Activated CD4-positive, CD25-positive, alpha-beta regulatory T cell treated with anti-CD3 and anti-CD28 coated beads, Interleukin-2, amount 50 U/mL, for 72 hours (primary cell): ENCODE results near the gene TMEM161A.
"Not testable (repeated sequence)": the region's sequence is repeated elsewhere in the genome, so short reads cannot be mapped to it uniquely, and the experiment has no call there.

Experiments used
- DNase-seq: peaks from one replicate; pipeline ENCODE4 v3.0.0; 2021

TMEM161A gene

GRCh38 chr19:19120308-19121231 is 17.7 kb downstream of the TMEM161A start:
- no peak for DNase-seq

DNA sequence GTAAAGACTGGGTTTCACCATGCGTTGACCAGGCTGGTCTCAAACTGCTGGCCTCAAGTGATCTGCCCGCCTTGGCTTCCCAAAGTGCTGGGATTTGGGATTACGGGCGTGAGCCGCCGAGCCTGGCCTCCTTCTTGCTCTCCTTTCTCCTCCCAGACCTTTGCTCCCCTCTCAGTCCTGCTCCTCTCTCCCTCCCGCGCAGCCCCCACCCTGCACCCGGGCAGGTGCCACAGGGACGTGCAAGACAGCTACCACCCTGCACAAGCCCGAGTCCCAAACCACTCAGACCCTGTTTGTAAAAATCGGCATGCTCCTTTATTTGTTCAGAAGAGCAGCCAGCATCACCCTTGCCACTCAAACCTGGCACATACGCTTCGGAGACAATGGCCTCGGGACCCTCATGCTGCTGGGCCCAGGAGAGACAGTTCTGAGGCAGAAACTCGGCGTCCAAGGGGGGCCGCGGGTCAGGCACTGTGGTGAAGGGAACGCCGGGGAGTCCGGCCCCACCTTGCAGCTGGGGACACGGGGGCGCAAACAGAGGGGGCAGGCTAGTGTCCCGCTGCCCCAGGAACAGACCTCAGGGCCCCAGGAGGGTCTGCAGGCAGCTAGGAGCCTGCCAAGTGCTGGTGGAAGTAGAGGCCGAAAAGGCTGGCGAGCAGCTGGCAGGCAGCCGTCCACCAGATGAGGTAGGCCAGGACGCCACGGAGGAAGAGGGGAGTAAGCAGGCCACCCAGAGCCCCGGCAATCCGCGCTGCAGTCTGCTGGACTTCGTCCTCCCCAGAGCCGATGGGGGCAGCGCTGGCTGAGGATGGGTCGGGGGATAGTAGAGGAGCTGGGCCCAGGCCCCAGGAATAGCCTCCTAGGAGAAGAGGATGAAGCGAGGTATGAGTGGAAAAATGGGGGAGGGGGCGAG is 18.7 kb downstream of the TMEM161A start:
- no peak for DNase-seq

GRCh38 chr19:19115954-19116353 is 22.3 kb downstream of the TMEM161A start:
- peak; percentile 56 for DNase-seq

- DNase-seq = no peak
These were observed 25.1 kb downstream of the TMEM161A start for GRCh38 chr19:19113040-19113626.

DNA sequence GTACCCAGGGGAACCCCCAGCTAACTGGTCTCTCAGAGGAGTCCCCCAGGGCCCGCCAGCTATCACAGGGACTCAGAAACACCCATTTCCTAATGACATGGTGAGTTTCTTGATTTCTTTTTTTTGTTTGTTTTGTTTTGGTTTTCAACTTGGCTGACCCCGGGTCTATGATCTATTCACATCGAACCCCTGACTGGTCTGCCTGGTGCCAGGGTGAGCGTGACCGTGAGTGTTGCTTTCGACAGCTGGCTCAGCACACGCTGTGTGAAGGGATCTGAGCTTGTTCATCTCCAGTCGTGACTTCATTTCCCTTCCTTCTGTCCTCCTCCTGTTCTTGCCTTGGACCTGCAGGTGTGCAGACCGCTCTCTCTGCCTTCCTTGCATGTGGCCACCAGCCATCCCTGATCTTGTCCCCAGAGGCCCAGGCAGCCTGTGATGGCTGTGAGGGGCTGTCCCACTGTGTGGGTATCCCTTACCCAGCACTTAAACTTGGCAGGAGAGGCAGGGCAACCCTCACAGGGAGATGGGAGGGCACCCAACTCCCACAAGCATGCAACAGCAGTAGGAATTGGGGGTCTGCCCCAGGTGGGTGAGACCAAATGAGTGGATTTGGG is 26.2 kb downstream of the TMEM161A start:
- no peak for DNase-seq

DNA sequence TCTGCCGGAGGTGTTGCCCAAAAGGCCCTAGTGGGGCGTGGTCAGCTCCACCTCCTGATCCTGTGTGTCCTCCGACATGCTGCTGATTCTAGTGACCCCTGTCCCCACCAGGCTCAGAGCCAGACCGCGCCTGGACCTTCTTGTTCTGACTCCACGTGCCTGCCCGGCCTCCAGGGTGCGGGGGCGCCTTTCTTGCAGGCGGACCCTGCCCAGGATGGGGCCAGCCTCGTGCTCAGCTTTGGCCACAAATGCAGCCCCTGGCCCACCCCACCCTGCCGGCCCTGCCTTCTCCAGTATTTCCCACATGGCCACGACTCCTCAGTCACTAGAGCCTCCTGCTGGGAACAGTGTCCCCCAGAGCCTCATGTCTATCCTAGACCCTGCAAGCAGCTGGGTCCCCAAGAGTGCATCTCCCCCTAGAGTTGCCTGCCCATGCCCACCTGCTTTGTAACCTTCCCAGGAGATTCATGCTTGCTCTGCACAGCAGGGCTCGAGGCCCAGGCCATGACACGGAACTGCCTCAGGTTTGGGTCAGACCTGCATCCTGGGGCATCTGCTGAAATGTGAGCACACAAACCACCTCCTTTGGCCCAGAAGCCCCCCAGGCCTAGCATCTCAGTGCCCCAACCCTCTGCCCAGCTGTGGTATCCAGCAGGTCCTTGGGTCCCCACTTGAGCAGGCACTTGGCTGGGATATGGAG is 27.0 kb downstream of the TMEM161A start:
- DNase-seq = no peak

DNA sequence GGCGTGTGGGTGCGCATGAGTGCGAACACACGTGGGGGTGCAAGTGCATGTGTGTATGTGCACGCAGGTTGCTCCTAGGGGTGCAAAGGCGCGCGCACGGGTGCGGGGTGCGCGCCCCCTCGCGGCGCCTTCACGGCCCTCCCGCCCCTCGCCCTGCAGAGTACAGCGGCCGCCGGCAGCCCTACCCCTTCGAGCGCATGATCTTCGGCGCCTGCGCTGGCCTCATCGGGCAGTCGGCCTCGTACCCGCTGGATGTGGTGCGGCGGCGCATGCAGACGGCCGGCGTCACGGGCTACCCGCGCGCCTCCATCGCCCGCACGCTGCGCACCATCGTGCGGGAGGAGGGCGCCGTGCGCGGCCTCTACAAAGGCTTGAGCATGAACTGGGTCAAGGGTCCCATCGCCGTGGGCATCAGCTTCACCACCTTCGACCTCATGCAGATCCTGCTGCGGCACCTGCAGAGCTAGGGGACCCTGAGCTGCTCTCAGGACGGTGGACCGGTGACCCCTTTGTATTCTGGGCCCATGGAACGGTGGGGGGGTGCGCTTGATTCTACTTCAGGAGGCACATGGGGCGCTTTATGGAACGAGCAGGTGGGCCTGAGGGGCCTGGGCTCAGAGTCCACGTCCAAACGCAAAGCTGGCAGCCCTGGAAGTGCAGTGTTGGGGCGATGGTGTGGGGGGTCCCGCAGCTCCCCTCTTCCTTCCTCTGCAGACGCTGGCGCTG is 27.7 kb downstream of the TMEM161A start:
- no peak for DNase-seq

GRCh38 chr19:19109601-19110000 is 28.7 kb downstream of the TMEM161A start:
- DNase-seq = no peak

- no peak for DNase-seq
These were observed 30.6 kb downstream of the TMEM161A start for GRCh38 chr19:19107654-19108053.

GRCh38 chr19:19106938-19107337 is 31.3 kb downstream of the TMEM161A start:
- DNase-seq = not testable (repeated sequence)

DNA sequence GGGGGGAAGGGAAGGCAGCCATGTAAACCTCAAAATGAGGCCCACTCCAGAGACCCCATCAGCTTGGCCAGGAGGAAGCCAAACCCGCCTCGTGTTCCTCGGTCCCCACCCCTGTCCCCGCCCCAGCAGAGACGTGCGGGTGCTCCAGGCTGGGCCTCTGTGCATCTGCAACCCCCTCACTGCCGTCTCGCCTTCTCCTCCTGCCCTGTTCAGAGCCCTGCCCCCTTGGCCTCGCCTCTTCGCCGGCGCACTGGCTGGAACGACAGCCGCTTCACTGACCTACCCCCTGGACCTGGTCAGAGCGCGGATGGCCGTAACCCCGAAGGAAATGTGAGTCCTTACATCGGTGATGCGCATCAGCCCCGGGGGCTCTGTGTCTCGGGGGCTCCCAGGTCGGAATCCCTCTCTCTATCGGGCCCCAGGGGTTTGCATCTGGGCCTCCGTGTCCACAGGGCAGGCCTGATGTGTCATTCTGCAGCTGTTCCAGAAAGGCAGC is 32.2 kb downstream of the TMEM161A start:
- DNase-seq = no peak

DNA sequence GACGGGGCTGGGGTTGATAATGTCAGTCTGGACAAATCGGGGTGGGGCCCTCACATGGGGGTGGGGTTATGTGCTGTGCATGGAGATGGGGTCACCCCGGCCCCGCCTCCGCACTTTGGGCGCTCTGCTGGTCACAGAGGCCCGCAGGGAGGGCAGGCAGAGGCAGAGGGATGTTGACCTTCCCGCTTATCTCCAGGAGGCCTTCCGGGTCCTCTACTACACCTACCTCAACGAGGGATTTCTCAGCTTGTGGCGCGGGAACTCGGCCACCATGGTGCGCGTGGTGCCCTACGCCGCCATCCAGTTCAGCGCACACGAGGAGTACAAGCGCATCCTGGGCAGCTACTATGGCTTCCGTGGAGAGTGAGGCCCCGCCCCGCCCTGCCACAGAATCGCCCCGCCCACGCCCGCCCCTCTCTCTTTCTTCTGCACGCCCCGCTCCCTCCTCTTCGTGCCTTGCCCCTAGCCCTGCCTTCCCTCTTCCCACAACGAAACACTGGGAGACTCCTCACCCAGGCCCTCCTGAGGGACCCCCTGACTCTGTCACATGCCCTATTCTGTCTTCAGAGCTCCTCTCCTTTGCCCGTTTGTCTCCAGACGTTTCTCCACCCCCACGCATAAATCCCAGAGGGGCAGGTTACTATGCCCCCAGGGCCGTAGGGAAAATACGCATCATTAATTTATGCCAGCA is 32.8 kb downstream of the TMEM161A start:
- no peak for DNase-seq

DNA sequence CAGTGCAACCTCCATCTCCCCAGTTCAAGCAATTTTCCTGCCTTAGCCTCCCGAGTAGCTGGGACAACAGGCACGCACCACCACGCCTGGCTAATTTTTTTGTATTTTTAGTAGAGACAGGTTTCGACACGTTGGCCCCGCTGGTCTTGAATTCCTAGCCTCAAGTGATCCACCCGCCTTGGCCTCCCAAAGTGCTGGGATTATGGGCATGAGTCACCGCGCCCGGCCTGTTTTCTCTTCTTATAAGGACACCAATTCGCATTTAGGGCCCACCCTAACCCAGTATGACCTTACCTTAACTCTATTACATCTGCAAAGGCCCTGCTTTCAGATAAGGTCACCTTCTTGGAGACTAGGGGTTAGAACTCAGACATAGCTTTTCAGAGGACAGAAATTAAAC is 35.1 kb downstream of the TMEM161A start:
- no peak for DNase-seq

DNA sequence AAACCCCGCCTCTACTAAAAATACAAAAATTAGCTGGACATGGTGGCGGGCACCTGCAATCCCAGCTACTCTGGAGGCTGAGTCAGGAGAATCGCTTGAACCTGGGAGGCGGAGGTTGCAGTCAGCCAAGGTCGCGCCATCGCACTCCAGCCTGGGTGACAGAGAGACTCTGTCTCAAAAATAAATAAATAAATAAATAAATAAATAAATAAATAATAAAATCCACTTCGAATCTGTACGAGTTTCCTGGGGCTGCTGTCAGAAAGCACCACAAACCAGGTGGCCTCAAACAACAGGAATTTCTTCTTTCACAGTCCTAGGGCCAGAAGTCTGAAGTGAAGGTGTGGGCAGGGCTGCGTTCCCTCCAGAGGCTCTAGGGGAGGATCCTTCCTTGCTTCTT is 35.7 kb downstream of the TMEM161A start:
- not testable (repeated sequence) for DNase-seq

DNA sequence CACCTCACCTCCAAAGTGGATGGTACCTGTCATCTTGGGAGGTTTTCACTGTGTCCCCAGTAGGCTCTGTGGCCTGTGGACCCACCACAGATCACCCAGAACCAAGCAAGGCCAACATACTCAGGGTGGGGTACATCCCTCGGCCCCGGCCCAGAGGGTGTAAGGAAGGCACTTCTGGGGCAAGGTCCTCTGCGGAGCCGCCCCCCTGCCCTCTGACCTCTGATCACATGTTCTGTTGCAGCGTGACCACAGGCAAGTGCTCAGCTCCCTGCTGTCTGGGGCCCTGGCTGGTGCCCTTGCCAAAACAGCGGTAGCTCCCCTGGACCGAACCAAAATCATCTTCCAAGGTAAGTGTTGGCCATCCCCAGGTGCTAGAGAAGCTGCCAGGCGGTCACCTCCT is 36.7 kb downstream of the TMEM161A start:
- DNase-seq = no peak

DNA sequence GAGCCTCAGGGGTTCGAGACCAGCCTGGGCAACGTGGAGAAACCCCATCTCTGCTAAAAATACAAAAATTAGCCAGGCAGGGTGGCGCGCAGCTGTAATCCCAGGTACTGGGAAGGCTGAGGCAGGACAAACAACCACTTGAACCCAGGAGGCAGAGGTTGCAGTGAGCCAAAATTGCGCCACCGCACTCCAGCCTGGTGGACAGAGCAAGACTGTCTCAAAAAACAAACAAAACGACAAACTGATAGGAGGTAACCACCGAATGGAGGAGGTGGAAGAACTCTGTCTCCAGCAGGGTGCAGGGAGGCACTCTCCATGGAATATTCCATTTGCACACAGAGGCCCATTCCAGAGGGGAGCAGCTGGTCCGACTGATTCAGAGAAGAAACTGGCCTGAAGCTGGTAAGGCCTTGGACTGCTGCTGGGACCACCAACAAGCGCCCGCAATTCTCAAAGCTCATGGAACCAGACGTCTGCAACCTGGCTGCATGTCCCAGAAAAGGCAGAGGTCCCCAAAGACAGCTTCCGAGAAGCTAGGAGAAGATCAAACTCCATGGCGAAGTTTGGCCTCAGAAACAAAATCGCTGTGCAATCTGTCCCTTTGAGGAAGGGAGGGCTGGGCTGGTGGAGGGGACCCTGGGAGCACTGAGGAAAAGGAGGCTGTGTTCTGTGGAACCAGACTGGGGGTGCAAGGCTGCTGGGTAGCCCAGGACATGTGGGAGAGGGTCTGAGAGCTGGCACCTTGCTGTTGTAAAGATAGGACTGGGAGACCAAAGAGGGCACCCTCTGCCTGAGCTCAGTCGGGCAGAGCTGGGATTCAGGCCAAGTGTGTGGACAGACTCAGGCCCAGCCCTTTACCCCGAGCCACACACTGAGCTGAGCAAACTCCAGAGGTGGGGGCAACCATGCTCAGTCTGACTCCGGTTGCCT is 39.3 kb downstream of the TMEM161A start:
- no peak for DNase-seq

DNA sequence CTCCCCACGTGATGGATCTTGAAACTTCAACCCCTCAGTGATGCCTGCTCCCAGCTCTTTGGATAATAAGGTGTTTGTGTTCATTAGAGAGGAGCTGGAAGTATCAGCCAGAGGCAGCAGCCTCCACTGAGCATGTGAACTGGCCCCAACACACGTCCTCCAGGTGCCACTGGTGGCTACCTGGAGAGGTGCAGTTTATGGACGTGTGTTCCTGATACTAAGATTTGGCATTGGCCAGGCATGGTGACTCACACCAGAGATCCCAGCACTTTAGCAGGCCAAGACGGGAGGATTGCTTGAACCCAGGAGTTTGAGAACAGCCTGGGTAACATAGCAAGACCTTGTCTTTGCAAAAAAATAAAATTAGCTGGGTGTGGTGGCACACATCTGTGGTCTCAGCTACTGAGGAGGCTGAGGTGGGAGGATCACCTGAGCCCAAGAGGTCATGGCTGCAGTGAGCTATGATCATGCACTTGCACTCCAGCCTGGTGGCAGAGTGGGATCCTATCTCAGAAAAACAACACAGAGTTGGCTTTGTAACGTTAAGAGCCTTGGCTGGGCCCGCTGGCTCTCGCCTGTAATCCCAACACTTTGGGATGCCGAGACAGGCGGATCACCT is 40.1 kb downstream of the TMEM161A start:
- no peak for DNase-seq

DNA sequence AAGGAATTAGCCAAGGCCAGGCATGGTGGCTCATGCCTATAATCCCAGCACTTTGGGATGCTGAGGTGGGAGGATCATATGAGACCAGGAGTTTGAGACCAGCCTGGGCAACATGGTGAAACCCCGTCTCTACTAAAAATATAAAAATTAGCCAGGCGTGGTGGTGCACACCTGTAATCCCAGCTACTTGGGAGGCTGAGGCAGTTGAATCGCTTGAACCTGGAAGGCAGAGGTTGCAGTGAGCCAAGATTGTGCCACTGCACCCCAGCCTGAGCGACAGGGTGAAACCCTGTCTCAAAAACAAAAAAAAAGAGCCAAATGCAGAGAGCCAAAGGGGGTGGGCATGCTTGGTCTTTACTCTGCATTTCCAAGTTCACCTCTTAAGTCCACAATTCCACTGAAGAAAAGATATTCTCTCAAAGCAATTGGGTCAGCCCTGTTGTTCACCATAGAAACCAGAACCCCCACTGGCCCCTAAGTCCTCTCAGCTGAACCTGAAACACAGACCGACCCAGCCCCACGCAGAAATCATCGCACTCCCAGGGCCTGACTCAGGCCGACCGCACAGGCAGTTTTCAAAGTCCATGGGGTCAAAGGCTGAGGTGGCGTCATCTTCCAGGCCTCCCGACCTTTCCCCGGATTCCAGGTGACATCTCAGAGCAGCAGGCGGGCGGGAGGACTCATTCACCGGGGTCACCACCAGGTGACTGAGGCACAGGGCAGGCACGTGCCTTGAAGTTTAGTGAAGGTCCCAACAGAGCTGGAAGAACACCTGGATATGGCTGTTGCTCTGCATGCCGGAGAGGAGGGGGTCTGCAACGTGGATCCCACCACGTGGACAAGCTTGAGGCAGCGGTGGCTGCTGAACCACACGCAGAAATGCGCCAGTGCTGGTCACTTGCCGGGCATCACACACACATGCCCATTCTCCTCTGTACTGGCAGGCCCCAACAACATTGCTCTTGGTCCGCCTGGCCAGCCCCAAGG is 41.3 kb downstream of the TMEM161A start:
- no peak for DNase-seq
